HG03139 (cell line): ENCODE data around the gene HDLBP.

Source experiments
- ATAC-seq: cut with Tn5 transposase; IDR thresholded peaks from one replicate; pipeline ENCODE4 v1.9.1; 2021; ENCODE audit not compliant: unreplicated experiment

HDLBP gene

GRCh38 chr2:241214209-241214608 is 101.3 kb downstream of the HDLBP start:
- no peak for ATAC-seq

GRCh38 chr2:241213567-241213966 is 101.9 kb downstream of the HDLBP start:
- ATAC-seq = no peak

- no peak for ATAC-seq
Measured at GRCh38 chr2:241213041-241213440, 102.4 kb downstream of the HDLBP start.

- ATAC-seq = no peak
Measured at GRCh38 chr2:241211276-241211675, 104.2 kb downstream of the HDLBP start.

- ATAC-seq = no peak
Measured at GRCh38 chr2:241209271-241209670, 106.2 kb downstream of the HDLBP start.

- ATAC-seq = no peak
Measured at GRCh38 chr2:241208058-241208457, 107.4 kb downstream of the HDLBP start.

GRCh38 chr2:241207641-241208040 is 107.8 kb downstream of the HDLBP start:
- ATAC-seq = no peak

- ATAC-seq = no peak
Measured at GRCh38 chr2:241207151-241207550, 108.3 kb downstream of the HDLBP start.

GRCh38 chr2:241205086-241205485 is 110.4 kb downstream of the HDLBP start:
- no peak for ATAC-seq

GRCh38 chr2:241204490-241204889 is 111.0 kb downstream of the HDLBP start:
- ATAC-seq = no peak

GRCh38 chr2:241204010-241204384 is 111.5 kb downstream of the HDLBP start:
- ATAC-seq = no peak

GRCh38 chr2:241203218-241204009 is 112.1 kb downstream of the HDLBP start:
- ATAC-seq = no peak

GRCh38 chr2:241202681-241203080 is 112.8 kb downstream of the HDLBP start:
- no peak for ATAC-seq

- ATAC-seq = no peak
Measured at GRCh38 chr2:241202268-241202585, 113.2 kb downstream of the HDLBP start.

- ATAC-seq = no peak
Measured at GRCh38 chr2:241201445-241202267, 113.8 kb downstream of the HDLBP start.

GRCh38 chr2:241200822-241201395 is 114.6 kb downstream of the HDLBP start:
- no peak for ATAC-seq

- ATAC-seq = no peak
Measured at GRCh38 chr2:241199897-241200821, 115.3 kb downstream of the HDLBP start.

- no peak for ATAC-seq
Measured at GRCh38 chr2:241199286-241199685, 116.2 kb downstream of the HDLBP start.

- no peak for ATAC-seq
Measured at GRCh38 chr2:241198381-241199279, 116.8 kb downstream of the HDLBP start.

- ATAC-seq = no peak
Measured at GRCh38 chr2:241197947-241198346, 117.5 kb downstream of the HDLBP start.
